HG03432 (cell line): ENCODE measurements around the gene PNPLA3.
A peak's percentile ranks its signal among the peaks of the same experiment; 100 is the strongest.

Experiments used
- ATAC-seq: cut with Tn5 transposase; IDR thresholded peaks from one replicate; pipeline ENCODE4 v1.9.1; 2021; ENCODE audit warnings: mild to moderate bottlenecking, moderate library complexity; ENCODE audit not compliant: unreplicated experiment

Gene PNPLA3

DNA sequence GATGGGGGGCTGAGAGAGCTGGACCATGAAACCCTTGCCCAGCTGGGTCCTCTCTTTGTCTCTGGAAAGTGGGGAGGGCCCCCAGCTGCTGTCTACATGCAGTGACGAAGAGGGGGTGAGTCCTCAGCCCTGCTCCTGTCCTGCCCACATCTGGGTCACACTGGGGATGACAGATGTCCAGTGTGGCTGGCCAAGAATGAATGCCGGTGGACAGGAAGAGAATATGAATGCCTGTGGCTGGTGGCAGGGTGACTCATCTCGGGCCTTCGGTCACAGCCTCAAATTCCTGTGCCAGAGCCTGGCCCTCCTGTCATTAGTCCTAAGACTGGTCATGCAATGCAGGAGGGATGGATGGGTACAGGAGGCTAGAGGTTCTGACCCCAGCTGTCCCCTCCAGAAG is 2.2 kb upstream of the PNPLA3 start:
- no peak for ATAC-seq

DNA sequence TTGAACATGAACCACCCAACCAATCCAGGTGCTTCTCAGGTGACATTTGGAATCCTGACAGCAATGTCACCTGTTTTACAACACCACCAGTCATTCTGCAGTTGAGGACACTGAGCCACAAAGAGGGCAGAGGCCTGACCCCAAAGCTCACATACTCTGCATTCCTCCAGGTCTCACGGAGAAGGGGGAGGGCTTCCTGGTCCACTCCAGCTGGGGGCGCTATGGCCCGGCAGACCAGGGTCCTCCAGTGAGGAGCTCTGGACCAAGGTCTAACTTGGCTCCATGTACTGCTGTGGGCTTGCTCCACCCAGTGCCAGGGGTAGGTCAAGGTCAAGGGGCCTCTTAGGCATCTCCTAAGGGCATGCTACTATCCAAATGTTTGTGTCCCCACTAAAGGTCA is 1.5 kb upstream of the PNPLA3 start:
- no peak for ATAC-seq

DNA sequence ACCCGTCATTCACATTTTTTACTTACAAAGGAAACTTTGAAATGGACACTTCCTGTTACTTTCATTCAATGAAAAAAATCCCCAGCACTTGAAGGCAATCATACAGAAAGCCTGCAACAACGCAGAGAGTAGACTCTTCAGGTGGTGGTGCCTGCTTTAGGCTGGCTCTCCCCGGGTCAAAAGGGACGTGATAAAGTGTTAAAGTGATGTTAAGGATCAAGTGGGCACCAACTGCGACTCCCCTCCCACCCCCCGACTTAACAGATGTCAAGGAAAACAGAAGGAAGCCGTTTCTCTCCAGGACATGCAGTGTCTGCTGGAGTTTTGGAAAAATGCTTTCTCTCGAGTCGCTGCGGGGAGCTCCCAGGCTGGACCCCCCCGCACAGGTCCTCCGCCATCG is 414 bp upstream of the PNPLA3 start:
- no peak for ATAC-seq

DNA sequence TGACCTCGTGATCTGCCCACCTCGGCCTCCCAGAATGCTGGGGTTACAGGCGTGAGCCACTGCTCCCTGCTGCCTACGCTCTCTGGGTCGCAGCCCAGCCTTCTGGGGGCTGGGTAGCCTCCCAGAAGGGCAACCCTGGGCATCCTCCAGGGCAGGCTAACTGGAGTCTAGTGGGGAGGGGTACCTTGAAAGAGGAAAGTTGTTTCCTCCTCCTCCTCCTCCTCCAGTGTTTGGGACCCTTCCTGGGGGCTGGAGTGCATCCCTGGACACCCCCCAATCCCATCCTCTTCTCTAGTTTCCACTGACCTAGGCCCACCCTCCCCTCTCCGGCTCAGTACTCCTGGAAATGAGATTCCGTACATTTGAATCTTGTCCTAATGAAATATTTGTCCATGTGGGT is 1.3 kb downstream of the PNPLA3 start:
- ATAC-seq, result no peak

DNA sequence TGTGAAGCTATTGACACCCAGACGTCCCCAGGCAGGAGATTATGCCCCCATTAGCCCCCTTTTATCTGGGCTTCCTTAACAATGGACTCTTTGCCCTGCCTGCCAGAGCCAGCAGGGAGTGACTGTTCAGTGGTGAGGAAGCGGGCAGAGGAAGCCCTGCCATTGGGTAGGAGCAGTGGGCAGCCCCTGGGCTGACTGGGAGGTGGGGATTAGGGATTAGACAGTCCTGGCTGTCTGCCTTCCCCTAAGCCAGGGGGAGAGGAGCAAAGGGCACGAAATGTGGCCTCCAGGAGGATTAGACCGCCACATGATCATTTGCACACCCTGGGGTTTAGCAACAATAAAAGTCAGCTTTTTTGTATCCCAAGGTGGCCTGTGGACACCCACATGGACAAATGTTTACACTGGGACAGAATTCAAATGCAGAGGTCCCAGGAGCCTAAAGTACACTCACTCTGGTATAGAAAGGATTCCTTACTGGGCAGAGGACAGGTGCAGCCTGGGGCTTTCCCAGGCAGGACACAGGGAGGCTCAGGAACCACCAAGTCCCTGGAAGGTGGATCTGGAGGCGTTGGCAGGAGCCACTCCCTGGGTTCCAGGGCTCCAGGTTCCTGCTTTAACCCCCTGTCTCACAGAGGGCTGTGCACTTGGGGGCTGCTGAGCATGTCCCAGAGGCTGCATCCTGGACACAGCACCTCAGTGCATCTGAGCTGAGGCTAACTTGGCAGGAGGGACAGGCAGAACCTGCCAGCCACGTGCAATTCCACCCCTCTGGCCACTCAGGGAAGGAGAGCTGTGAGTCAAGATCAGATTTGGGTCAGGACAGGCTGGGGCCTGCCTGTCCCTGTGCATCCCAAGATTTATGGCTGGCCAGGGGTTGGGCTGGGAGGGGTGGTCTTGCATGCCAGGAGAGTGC is 2.1 kb downstream of the PNPLA3 start:
- ATAC-seq, result no peak

DNA sequence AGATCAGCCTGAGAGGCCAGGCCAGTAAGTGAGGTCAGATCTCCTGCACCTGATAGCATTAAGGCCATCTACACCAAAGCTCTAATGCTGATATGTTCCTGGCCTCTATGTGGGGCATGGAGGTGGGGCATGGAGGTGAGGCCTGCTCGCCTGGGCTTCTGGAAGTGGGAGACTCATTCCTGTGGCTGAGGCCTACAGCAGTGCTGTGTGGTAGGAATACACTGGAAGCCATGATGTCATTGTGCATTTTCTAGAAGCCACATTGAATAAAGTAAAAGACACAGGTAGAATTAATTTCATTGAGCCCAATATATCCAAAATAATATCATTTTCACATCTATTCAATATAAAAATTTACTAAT is 2.7 kb downstream of the PNPLA3 start:
- ATAC-seq, result no peak

DNA sequence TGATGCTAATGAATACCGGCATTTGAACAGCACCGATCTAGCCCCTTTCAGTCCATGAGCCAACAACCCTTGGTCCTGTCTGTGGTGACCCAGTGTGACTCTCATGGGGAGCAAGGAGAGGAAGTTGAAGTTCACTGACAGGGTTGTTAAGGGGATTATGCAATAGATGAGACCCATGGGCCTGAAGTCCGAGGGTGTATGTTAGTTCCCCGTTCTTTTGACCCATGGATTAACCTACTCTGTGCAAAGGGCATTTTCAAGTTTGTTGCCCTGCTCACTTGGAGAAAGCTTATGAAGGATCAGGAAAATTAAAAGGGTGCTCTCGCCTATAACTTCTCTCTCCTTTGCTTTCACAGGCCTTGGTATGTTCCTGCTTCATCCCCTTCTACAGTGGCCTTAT is 4.9 kb downstream of the PNPLA3 start:
- ATAC-seq, result no peak

DNA sequence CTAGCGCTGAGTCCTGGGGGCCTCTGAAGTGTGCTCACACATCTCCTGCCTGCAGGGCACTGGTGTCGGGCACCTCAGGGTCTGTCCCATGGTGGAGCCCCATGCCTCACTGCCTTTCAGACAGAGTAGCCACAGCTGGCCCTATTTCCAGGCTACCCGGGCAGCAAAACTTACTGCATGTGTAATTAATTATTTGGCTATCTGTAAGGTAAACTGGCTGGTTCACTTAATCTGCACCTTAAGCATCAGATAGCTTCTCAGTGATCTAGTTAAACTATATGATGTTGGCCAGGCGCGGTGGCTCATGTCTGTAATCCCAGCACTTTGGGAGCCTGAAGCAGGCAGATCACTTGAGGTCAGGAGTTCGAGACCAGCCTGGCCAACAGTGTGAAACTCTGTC is 5.3 kb downstream of the PNPLA3 start:
- ATAC-seq, result no peak

DNA sequence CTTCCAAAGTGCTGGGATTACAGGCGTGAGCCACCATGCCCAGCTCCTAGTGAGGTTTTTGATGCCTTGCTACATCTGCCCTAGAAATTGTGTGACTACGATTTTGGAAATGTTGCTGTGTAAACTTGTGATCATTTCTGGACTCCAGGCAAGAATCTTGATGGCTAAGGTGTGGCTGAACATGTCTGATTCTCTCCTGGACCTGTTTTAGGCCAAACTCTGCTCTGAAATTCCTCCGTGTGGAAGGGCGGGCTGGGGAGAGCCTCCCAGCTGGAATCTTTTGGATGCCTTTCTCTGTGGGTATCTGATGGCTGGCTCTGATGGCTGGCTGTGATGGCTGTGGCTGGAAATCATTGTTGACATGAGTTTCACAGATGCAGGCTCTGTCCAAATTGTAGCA is 8.2 kb downstream of the PNPLA3 start:
- ATAC-seq, result no peak

DNA sequence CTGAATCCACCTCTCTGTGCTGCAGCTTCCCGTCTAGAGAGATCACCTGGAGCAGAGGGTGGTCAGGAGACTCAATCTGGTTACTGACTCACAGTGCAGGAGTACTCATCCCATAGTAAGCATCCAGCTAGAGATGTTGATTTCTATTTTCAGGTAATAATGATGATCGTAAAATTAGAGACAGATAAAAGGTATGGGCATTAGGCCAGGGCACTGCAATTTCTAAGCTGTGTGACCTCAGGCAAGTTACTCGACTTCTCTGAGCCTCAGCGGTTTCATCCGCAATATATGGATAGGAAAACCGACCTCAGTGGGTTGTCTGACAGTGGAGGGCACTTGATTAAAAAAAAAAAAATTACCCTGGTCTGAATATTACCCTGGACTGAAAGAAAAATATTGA is 17.8 kb downstream of the PNPLA3 start:
- ATAC-seq, result no peak

DNA sequence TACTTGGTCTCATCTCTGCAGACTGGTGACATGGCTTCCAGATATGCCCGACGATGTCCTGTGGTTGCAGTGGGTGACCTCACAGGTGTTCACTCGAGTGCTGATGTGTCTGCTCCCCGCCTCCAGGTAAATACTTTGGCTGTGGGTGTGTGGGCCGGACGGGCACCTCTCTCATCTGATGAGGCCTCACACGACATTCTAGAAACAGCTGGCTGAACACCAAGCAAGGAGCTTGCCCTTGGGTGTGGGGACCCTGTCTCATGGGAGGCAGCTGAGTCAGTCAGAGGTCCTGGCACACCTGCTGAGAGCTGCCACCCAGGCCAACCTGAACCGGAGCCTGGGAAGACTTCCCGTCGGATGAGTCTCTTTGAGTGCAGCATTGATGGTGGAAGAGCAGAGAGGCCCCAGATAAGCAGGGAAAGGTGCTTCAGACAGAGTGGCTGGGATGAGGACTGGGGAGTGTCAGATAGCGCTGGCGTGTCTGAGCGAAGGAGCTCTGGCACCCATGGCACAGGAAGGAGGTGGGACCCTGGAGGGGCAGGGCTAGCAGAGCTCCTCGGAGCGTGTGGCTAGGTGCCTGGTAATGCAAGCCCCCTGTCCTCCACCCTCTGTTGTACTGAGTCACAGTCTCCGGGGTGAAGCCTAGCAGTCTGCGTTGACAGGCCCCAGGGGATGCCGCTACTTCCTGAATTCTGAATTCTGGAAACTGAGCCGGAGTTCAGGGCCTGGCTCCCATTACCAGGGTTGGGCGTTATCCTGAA is 21.2 kb downstream of the PNPLA3 start:
- no peak for ATAC-seq

DNA sequence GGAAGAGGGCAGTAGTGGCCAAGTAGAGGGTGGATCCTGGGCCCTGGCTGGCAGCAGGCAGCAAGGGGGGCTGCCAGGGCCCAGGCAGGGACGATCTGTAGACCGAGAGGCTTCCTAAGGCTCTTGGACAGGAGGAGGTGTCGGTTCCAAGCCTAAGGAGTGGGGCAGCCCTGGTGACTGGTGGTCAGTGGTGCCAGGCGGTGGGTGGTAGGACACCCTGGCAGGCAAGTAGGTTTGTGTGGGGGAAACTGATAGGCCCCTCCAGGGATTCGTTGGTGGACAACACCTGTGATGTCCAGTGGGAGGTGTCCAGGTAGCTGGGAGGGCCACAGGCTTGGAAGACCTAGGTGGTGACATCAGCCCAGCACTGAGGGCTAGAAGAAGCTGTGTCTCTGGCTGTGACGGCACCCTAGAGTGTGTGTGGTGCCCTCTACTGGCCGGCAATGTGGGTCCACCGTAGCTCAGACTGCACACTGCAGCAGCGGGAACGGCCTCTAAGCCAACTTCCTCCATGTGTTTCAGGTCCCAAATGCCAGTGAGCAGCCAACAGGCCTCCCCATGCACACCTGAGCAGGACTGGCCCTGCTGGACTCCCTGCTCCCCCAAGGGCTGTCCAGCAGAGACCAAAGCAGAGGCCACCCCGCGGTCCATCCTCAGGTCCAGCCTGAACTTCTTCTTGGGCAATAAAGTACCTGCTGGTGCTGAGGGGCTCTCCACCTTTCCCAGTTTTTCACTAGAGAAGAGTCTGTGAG is 22.2 kb downstream of the PNPLA3 start:
- ATAC-seq, result no peak

DNA sequence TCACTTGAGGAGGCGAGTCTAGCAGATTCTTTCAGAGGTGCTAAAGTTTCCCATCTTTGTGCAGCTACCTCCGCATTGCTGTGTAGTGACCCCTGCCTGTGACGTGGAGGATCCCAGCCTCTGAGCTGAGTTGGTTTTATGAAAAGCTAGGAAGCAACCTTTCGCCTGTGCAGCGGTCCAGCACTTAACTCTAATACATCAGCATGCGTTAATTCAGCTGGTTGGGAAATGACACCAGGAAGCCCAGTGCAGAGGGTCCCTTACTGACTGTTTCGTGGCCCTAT is 22.7 kb downstream of the PNPLA3 start:
- no peak for ATAC-seq

DNA sequence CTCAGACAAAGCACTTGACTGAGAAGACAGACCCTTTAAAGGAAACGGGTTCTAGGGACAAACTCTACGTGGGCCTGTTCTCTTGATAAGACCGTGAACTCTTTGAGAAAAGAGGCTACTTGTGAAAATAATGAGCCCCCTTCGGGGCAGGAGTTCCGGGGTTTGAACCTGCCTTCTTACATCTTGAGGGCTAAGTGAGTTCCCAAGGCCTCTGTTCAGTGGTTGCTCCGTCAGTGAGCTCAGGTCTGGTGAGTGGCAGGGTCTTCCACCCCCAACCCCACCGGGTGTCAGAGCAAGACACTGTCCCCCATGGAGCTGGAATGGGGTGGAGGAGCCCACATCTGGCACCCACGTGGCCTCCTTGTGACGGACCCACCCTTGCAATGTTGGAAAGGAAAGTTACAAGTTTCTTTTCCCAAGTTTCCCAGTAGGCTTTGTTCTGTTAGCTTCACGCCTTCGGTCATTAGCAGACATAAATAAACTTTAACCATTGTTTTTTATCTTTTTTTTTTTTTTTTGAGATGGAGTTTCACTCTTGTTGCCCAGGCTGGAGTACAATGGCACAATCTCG is 25.3 kb downstream of the PNPLA3 start:
- ATAC-seq, result no peak

DNA sequence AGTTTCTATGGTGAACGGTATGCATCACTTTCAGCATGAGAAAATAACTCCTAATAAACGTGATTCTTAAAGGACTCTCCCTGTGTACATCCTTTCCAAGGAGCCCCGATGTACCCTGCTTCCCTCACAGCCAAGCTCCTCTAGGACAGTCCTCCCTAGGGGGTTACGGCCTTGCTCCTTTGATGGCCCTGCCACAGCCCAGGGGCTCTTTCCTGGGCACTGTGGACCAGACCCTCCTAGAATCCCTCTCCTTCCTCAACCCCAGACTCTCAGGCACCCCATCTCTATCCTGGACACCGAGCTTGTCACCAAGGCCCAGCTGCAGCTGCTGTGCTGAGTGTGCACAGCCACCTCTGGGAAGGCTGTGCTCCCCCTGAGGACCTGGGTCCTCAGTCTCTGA is 27.8 kb downstream of the PNPLA3 start:
- no peak for ATAC-seq

DNA sequence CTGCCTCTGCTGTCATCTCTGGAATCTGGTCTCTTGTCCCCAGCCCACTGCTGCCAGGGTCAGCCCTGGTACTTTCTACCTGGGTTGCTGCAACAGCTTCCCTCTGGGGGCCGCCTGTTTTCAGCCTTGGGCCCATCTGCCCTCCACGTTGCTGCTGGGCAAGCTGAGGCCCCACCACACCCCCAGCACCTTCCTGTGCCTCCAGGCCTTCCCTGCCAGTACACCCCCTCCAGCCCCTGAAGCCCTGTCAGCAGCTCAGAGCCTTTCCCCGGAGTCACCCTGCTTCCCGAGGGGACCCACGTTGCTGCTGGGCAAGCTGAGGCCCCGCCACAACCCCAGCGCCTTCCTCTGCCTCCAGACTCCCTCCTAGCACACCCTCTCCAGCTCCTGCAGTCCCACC is 28.4 kb downstream of the PNPLA3 start:
- ATAC-seq, result no peak

DNA sequence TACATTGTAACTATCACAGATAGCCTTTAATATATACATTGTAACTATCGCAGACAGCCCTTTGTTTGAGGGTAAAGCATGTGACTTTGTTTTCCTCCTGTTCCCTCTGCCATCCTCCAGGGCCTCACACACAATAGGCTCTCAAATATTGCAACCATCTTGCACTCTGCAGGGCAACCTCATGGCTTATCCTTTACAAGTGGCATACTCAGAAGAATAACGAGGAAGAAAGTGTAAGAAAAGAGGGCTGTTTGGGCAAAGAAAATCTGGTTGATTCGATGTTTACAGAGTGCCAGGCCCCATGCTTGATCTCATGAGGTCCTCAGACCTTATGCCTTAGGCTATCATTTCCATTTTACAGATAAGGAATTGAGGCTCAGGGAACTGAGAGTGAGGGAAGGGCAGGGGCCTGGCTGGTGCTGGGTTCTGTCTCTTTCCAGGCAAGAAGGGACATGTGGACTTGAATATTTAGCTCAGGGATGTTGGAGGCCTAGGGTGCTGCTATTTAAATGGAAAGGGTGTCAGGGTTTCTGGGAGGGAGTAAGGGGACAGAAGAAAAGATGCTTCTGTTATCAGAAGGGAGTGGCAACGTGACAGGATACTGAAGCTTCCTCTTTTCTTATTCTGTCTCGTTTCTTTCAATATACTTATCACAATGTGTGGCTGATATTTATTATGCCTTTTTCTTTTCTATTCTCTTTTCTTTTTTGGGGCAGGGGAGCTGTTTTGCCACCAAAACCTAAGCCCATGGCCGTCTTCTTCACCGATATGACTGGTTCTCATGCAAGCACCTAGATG is 30.6 kb downstream of the PNPLA3 start:
- ATAC-seq, result no peak

DNA sequence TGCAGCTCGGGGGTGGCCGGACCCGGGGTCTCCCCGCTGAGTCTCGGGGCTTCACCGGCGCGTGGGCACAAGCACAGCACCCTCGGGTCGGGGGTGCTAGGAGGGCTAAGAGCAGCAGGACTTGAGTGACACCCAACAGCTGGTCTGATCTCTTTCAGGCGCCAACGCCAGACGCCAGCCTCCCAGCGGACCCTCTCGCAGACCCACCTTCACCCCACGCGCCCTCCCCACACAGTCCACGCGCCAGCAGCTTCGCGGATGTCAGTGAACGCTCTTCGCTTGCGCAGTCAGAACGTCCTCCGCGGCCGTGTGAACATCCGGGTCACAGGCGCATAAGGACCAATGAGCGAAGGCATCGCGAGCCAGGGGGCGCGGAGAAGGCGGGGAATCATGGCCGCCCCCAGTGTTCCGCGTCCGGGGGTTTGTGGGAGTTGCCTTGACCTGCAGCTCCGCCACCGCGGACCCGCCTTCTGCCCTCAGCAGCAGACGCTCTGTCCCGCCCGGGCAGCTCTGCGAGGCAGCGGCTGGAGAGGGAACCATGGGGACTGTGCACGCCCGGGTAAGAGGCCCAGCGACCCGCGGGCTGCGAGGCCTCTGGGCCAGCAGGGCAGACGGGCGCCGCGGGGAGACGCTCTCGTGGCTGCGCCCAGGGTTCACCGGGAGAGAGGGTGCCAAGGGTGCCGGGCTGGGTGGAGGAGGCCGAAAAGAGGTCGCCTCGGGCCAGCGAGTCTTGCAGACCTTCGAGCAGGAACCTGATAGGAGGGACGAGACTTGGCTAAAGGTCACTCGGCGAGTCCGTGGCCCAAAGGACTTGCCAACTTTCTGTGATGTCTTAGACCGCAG is 31.7 kb downstream of the PNPLA3 start, which contains the start of gene SAMM50:
SAMM50 (plus strand) TSS at position 403 of the 843 bp plus-strand sequence; CDS start at position 539, 136 bp downstream.
- peak; percentile 91 for ATAC-seq

DNA sequence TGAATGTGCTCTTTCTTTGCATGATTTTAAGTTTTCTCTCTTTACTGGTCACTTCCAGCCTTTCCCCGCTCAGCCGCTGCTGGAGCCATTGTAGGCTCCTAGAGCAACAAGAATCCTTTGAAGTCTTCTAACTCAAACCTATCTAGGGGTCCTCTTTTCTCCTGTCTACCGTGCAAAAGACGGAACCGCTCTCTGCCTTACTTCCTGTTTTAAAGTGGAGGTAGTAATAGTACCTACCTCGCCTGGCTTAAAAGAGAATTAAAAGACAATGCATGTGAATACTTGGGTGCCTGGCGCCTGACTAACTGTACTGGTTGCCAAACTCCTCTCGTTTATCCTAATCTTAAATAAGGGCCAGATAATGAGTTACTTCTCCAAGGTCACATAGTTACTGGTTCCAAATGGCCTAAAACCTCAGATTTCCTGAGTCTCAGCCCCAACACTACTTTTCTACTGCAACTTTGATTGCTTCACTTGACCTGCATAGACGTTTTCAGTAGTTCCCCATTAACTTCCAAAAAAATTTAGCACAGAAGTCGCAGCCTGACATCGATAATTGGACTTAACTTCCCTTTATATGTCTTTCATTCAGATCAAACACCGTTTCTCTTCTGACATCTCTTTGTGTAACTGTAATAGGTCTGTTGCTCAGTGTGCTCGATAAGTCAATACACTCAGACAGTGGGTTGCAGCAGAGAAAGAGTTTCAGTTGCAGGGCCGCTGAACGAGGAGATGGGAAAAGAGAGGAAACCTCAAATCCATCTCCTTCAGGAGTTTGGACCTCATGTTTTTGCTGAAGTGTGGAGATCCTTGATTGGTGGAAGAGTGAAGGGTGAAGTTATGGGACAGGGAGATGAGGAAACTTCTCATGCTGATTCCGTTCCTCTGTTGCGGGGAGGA is 32.5 kb downstream of the PNPLA3 start:
- no peak for ATAC-seq
